ENCODE data around the gene ZNF268.

- TF ChIP-seq POLR2A (IDR thresholded peaks at IDR 0.05; ENCODE audit: low read depth, low read length) (no peak), SPI1 (IDR thresholded peaks at IDR 0.05; ENCODE audit: low read depth, low read length) (no peak)
Observed at GRCh38 chr12:133221241-133221640, 39.9 kb downstream of the ZNF268 start.

Measured in GM12891 (cell line).